HG03103 (cell line): ENCODE measurements around the gene C18orf63.

Experiments used
- ATAC-seq: cut with Tn5 transposase; IDR thresholded peaks from one replicate; pipeline ENCODE4 v1.9.1; 2021; ENCODE audit warnings: low read depth; ENCODE audit not compliant: unreplicated experiment

C18orf63 gene

DNA sequence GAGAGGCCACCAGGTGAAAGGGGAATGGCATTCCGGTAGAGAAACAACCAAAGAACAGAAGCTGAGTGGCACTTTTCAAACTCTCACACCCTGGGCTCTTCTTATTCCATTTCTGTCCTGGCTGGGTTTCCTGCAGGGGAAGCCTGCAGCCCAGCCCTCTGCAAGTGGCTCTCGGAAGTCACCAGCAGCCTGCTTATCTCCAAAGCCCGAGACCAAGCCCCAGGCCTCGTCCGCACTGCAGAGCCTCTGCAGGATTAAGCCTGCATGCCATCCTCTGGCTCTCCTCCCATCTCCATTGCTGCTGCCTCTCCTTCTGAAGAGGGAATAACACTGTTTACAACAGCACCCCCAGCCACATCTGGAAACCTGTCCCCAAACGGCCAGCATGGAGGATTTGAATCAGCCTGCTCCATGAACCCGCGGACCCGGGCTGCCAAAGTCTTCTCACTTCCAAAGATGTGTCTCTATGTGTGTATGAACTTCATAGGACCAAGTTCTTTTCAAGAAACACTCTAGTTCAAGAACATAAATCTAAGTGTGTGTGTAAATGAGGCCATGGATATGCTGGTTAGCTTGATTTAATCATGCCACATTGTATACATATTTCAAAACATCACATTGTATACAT lies 87.3 kb downstream of the C18orf63 start:
- no peak for ATAC-seq

DNA sequence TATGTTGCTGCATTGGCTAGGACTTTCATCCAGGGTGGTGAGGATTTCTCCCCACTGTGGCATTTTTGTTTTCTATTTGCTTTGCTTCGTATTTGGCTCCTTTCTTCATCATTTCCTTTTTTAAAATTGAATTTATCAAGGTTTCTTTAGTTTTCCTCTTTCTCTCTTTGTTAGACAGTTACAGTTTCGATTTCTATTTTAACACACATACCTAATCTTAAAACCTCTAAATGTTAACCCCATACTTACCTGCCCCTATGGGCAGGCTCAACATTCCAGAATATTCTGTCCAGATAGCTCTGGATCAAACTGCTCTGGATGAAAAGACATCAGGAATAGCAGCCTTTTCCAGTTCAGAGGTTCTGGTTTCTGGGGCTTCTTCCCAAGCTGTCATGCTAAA lies 92.2 kb downstream of the C18orf63 start:
- ATAC-seq: peak; percentile 47
